ENCODE measurements around the gene PCDHGB7.
A peak's percentile ranks its signal among the peaks of the same experiment; 100 is the strongest.
"Not testable (repeated sequence)": the region's sequence is repeated elsewhere in the genome, so short reads cannot be mapped to it uniquely, and the experiment has no call there.

DNA sequence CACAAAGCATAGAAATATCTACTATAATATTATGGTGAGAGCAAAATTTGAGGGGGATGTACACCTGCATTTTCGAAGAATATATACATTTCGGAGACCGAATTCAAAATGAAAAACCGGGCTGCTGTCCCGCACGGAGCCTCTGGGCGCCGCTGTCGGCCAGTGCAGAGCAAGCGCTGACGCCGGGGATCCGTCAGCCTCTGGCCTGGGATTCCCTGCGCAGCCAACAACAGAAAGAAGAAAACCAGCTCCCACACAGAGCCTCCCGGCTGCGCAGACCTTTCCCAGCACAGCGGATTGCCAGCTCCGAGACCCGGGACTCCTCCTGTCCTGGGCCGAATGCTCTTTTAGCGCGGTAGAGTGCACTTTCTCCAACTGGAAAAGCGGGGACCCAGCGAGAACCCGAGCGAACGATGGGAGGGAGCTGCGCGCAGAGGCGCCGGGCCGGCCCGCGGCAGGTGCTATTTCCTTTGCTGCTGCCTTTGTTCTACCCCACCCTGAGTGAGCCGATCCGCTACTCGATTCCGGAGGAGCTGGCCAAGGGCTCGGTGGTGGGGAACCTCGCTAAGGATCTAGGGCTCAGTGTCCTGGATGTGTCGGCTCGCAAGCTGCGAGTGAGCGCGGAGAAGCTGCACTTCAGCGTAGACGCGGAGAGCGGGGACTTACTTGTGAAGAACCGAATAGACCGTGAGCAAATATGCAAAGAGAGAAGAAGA is 9.5 kb upstream of the PCDHGB7 start, which contains the start of gene PCDHGB6:
- TF ChIP-seq, protein P1, sequence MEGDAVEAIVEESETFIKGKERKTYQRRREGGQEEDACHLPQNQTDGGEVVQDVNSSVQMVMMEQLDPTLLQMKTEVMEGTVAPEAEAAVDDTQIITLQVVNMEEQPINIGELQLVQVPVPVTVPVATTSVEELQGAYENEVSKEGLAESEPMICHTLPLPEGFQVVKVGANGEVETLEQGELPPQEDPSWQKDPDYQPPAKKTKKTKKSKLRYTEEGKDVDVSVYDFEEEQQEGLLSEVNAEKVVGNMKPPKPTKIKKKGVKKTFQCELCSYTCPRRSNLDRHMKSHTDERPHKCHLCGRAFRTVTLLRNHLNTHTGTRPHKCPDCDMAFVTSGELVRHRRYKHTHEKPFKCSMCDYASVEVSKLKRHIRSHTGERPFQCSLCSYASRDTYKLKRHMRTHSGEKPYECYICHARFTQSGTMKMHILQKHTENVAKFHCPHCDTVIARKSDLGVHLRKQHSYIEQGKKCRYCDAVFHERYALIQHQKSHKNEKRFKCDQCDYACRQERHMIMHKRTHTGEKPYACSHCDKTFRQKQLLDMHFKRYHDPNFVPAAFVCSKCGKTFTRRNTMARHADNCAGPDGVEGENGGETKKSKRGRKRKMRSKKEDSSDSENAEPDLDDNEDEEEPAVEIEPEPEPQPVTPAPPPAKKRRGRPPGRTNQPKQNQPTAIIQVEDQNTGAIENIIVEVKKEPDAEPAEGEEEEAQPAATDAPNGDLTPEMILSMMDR (IDR thresholded peaks at IDR 0.05): peak; percentile 62
- not testable (repeated sequence) for TF ChIP-seq EZH2 (IDR thresholded peaks at IDR 0.05; ENCODE audit: borderline replicate concordance, insufficient read depth, low read depth, low read length, poor library complexity, severe bottlenecking)

Measured in B cell (primary cell).